Small intestine (tissue), 7 donors: ENCODE data around the gene DEPDC1. TPM values are rescaled to one million over a fixed set of nuclear protein-coding genes. Genes with fewer than 3 reads are reported as not detected.
"Not testable (repeated sequence)": the region's sequence is repeated elsewhere in the genome, so short reads cannot be mapped to it uniquely, and the experiment has no call there.

Experiments
- DNase-seq, 2 donors: peaks; one replicate each; pipeline versions ENCODE4 v3.0.0 to v3.0.0-alpha.2; 2013
- FAIRE-seq: peaks from 2 replicates; lab custom pipeline; 2012; peaks lifted over from hg19 to GRCh38; lab: Jason Lieb, UNC
- H3K27ac ChIP-seq, 3 donors: one replicate each; pipeline ENCODE4 v1.5.1; 2013; ENCODE audit warnings: low read length in 2 of 3, mild to moderate bottlenecking in 2 of 3, control low read depth in 1 of 3, inconsistent platforms in 1 of 3, low read depth in 1 of 3, moderate library complexity in 1 of 3
- H3K27me3 ChIP-seq, 3 donors: one replicate each; pipeline ENCODE4 v1.6.1; 2013; ENCODE audit warnings: low read length in 3 of 3, inconsistent platforms in 1 of 3; ENCODE audit not compliant: control insufficient read depth in 3 of 3, insufficient read depth in 3 of 3
- H3K36me3 ChIP-seq, 3 donors: one replicate each; pipeline ENCODE4 v1.6.1; 2013; ENCODE audit warnings: low read length in 3 of 3, inconsistent platforms in 1 of 3, low read depth in 1 of 3, mild to moderate bottlenecking in 1 of 3, moderate library complexity in 1 of 3; ENCODE audit not compliant: control insufficient read depth in 3 of 3, insufficient read depth in 2 of 3
- H3K4me1 ChIP-seq, 3 donors: one replicate each; pipeline ENCODE4 v1.6.1; 2013; ENCODE audit warnings: low read length in 2 of 3, inconsistent platforms in 1 of 3, low read depth in 1 of 3, mild to moderate bottlenecking in 1 of 3, moderate library complexity in 1 of 3; ENCODE audit not compliant: control insufficient read depth in 3 of 3, insufficient read depth in 2 of 3
- H3K4me3 ChIP-seq, 3 donors: one replicate each; pipeline ENCODE4 v1.5.1; 2013; ENCODE audit warnings: low read length in 3 of 3, control low read depth in 1 of 3, inconsistent platforms in 1 of 3, low read depth in 1 of 3, mild to moderate bottlenecking in 1 of 3, moderate library complexity in 1 of 3
- H3K9me3 ChIP-seq, 2 donors: one replicate each; pipeline ENCODE4 v1.6.1; 2013; ENCODE audit warnings: low read depth in 1 of 2, low read length in 1 of 2; ENCODE audit not compliant: control insufficient read depth in 2 of 2, insufficient read depth in 1 of 2
- WGBS, 3 donors: extraction: QIAGEN DNeasy Blood & Tissue Kit; methylation state at CpG; one replicate each; pipeline ENCODE4 v1.1.7; 2013; 5-methylcytosine and 5-hydroxymethylcytosine counted together
- polyA plus RNA-seq, 4 donors: library from polyadenylated mRNA; stranded (reverse) in 3 of 4; unstranded in 1 of 4; fragments of 200-250 nt in 3 of 4; fragments of 120-200 nt in 1 of 4; gene quantifications; one replicate each; pipeline versions ENCODE4 v1.2.1 to v1.2.3, GENCODE V29; 2013
- donor health status: healthy with polysubstance abuse.
- donor health status: control.
- donor health status: control.
- donor health status: Bipolar disorder and iron deficiency.
- donor health status: healthy.

The DEPDC1 gene
- polyA plus RNA-seq, 4 donors = 0.27 to 7.4 (median 3.8) TPM

DNA sequence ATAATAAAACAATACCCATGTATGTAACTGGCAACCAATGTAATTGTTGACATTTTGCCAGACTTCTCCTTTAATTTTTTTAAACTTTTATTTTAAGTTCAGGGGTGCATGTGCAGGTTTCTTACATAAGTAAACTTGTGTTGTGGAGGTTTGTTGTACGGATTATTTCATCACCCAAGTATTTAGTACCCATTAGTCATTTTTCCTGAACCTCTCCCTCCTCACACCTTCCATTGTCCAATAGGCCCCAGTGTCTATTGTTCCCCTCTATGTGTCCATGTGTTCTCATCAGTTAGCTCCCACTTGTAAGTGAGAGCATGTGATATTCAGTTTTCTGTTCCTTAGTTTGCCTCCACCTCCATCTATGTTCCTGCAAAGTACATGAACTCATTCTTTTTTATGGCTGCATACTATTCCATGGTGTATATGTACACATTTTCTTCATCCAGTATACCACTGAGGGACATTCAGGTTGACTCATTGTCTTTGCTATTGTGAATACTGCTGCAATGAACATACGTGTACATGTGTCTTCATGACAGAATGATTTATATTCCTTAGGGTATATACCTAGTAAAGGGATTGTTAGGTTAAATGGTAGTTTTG lies 6.7 kb downstream of the DEPDC1 start:
- FAIRE-seq (no peak), DNase-seq (no peak)
- Histone ChIP-seq H3K36me3 (peaks cover 0 to 4% (median 0%) of the 10 kb centered on the region in 3 donors), H3K9me3 (no peaks in the 10 kb centered on the region), H3K27me3 (no peaks in the 10 kb centered on the region), H3K4me1 (no peaks in the 10 kb centered on the region), H3K4me3 (no peak overlapping the region), H3K27ac (no peak overlapping the region)
- 95 to 97% (median 96%) methylated on average over 2 of the region's 2 CpGs for WGBS, 3 donors

DNA sequence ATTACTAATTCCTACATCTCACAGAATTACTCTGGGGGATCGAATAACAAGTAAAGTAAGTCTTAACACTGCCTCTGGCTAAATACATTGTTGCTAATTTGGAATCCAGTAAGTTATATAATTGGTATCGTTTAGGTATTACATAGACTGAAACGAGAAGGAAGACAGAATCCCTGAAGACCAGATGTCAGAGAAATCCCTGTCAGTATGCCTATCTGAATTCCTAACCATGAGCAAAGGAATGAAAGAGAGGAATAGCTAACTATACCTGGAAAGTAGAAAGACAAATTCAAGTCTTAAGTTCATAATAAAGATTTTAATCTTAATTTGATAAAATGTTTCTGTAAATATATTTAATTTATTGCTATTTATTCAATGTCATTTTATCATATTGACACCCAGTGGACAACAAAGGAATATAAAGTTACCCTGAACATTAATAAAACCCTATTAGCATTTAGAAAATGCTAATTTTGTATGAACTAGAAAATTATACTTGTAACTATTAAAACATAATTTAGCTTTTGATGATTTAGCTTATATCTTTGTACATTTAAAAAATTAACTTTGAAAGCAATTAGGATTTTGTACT lies 11.4 kb downstream of the DEPDC1 start:
- Histone ChIP-seq H3K4me1 (no peaks in the 10 kb centered on the region), H3K36me3 (no peaks in the 10 kb centered on the region), H3K4me3 (no peak overlapping the region), H3K27ac (no peak overlapping the region), H3K27me3 (no peaks in the 10 kb centered on the region), H3K9me3 (no peaks in the 10 kb centered on the region)
- WGBS, 3 donors = 75 to 85% (median 79%) methylated on average over 3 of the region's 3 CpGs
- DNase-seq (no peak), FAIRE-seq (no peak)

DNA sequence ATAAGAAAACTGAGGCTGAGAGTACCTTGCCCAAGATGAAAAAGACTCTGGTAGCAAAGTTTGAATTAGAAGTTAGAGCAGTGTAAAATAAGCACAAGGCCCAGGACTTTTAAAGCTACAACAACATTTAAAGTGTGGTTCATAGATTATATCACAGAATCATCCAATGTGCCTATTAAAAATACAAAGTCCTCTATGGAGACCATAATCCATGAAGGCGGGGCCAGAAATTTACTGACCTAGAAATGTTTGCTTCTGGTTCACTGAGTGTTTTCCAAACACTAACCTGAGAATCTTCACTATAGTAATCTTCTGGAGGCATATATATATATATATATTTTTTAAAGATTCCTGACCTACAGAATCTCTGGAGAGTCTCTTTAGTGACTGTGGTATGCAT lies 12.3 kb downstream of the DEPDC1 start:
- Histone ChIP-seq H3K36me3 (peaks cover 0 to 1% (median 0%) of the 10 kb centered on the region in 3 donors), H3K4me3 (no peak overlapping the region), H3K27ac (no peak overlapping the region), H3K27me3 (no peaks in the 10 kb centered on the region), H3K4me1 (no peaks in the 10 kb centered on the region), H3K9me3 (no peaks in the 10 kb centered on the region)
- DNase-seq = peak in 1 of 2 donors; percentile 60
- no peak for FAIRE-seq
- 80 to 96% (median 90%) methylated on average over 1 of the region's 1 CpG for WGBS, 3 donors

DNA sequence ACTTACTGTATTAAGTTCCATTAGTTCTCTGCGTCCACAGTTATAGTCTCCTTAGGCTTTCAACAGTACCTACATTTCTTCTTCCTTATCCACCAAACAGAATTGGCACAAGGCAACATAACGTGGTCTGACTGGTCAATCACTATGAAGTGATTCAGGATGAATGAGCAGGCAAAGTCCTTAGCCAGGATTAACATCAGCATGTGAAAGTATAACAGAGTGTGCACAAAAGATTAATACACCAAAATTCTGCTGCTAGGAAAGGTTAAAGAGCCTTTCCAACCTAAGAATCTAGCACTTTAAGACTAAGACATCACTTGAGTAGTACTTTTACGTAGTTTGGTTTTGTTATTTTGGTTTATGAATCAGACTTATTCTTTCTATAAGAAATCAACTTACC lies 15.8 kb downstream of the DEPDC1 start:
- DNase-seq = no peak
- Histone ChIP-seq H3K27me3 (no peaks in the 10 kb centered on the region), H3K36me3 (peaks cover 0 to 2% (median 1%) of the 10 kb centered on the region in 3 donors), H3K9me3 (no peaks in the 10 kb centered on the region), H3K4me3 (no peak overlapping the region), H3K4me1 (no peaks in the 10 kb centered on the region), H3K27ac (no peak overlapping the region)
- 93 to 98% (median 94%) methylated on average over 3 of the region's 3 CpGs for WGBS, 3 donors
- FAIRE-seq = no peak

DNA sequence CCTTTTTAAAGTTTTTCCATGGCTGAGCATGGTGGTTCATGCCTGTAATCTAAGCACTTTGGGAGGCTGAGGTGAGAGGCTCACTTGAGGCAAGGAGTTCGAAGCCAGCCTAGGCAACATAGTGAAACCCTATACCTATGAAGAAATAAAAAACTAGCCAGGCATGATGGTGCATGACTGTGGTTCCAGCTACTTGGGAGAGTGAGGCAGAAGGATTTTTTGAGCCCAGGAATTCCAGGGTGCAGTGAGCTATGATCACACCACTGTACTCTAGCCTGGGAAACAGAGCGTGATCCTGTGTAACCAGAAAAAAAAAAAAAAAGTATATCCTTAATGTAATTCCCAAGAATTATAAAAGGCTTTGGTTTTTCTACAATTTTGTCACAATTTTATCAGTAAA lies 17.4 kb downstream of the DEPDC1 start:
- H3K4me1 ChIP-seq = no peaks in the 10 kb centered on the region
- no peak overlapping the region for H3K27ac ChIP-seq
- no peak overlapping the region for H3K4me3 ChIP-seq
- H3K27me3 ChIP-seq = no peaks in the 10 kb centered on the region
- WGBS, 3 donors = 97 to 100% (median 98%) methylated on average over 2 of the region's 2 CpGs
- FAIRE-seq (no peak), DNase-seq (no peak)
- H3K9me3 ChIP-seq = no peaks in the 10 kb centered on the region
- peaks cover 0 to 2% (median 1%) of the 10 kb centered on the region in 3 donors for H3K36me3 ChIP-seq

DNA sequence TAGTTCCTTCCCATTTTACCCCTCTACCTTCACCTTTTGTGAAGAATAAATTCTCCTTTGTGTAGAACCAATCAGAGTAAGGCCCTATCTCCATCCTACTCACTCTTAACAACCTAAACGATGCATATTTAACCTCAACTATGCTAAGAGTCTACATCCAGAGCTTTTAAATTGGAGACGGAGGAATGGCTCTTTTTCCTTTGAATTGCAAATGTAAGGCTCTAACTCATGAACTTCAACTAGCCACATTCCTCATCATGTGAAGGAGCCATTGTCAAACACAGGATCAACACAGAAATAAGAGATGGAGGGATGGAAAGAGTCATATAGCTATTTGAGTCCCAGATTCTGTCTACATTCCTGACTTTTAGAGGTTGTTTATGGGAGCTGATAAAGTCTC lies 18.2 kb downstream of the DEPDC1 start:
- 93 to 94% (median 94%) methylated on average over 2 of the region's 2 CpGs for WGBS, 3 donors
- Histone ChIP-seq H3K4me1 (no peaks in the 10 kb centered on the region), H3K36me3 (peaks cover 0 to 2% (median 1%) of the 10 kb centered on the region in 3 donors), H3K4me3 (no peak overlapping the region), H3K27ac (no peak overlapping the region), H3K27me3 (no peaks in the 10 kb centered on the region), H3K9me3 (no peaks in the 10 kb centered on the region)
- no peak for FAIRE-seq
- DNase-seq = no peak

DNA sequence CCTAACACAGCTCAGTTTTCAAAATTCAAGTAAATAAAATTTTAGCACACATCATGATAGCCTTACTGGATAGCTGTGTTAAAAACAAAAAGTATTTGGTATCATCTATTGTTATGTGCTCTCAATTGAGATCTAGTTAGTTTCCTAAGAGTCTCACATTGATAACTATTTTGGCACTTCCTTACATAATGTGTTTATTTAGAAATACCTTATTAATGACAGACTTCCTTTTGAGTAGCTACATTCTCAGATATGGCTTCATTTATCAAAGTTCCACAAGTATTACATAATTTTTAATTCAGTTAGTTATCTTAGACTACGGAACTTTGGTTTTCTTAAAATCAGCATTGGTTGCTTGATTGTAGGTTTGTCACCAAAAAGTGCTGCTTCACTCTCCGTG lies 20.3 kb downstream of the DEPDC1 start:
- peak; percentile 53 for FAIRE-seq
- not testable (repeated sequence) for DNase-seq, H3K27ac ChIP-seq, H3K4me3 ChIP-seq, H3K27me3 ChIP-seq, H3K9me3 ChIP-seq, H3K36me3 ChIP-seq, H3K4me1 ChIP-seq
- 79 to 84% (median 82%) methylated on average over 2 of the region's 2 CpGs for WGBS, 3 donors

DNA sequence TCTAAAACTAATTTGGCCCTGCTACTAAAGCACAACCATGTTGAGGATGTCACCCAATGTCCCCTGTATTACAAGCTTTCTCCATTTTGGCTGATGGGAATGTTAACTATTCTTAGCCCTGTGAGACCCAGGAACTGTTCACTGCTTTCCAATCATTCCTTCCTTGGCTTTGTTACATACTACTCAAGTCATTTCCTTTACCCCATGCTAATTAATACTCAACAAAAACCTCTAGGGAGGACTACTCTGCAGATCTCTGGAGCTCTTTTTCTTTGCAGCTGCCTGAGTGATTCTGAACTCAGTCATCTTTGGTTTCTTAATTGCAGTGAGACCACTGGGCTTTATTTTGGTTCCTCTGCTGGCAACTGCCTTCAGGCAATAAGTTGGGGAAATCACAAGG lies 23.8 kb downstream of the DEPDC1 start:
- Histone ChIP-seq H3K4me1 (no peaks in the 10 kb centered on the region), H3K27ac (no peak overlapping the region), H3K27me3 (no peaks in the 10 kb centered on the region), H3K4me3 (no peak overlapping the region), H3K9me3 (no peaks in the 10 kb centered on the region), H3K36me3 (no peaks in the 10 kb centered on the region)
- FAIRE-seq (no peak), DNase-seq (no peak)
